HG03159 (cell line): ENCODE results near the gene TLE3.

Experiments used
- ATAC-seq: cut with Tn5 transposase; IDR thresholded peaks from one replicate; pipeline ENCODE4 v1.9.1; 2021; ENCODE audit warnings: mild to moderate bottlenecking, moderate library complexity; ENCODE audit not compliant: unreplicated experiment

TLE3 gene

GRCh38 chr15:70033529-70034140 lies 64.1 kb downstream of the TLE3 start:
- ATAC-seq = no peak

- ATAC-seq = no peak
Measured at GRCh38 chr15:70033109-70033508, 64.6 kb downstream of the TLE3 start.

GRCh38 chr15:70032509-70032908 lies 65.2 kb downstream of the TLE3 start:
- ATAC-seq = no peak

- no peak for ATAC-seq
Measured at GRCh38 chr15:70031713-70032112, 66.0 kb downstream of the TLE3 start.

GRCh38 chr15:70031261-70031660 lies 66.5 kb downstream of the TLE3 start:
- no peak for ATAC-seq

GRCh38 chr15:70030851-70031250 lies 66.9 kb downstream of the TLE3 start:
- no peak for ATAC-seq

GRCh38 chr15:70029297-70029701 lies 68.4 kb downstream of the TLE3 start:
- ATAC-seq = no peak

GRCh38 chr15:70027518-70027917 lies 70.2 kb downstream of the TLE3 start:
- no peak for ATAC-seq

GRCh38 chr15:70026991-70027390 lies 70.7 kb downstream of the TLE3 start:
- no peak for ATAC-seq

- no peak for ATAC-seq
Measured at GRCh38 chr15:70025413-70026296, 72.1 kb downstream of the TLE3 start.

- ATAC-seq = no peak
Measured at GRCh38 chr15:70024521-70024920, 73.2 kb downstream of the TLE3 start.

- ATAC-seq = no peak
Measured at GRCh38 chr15:70023769-70024491, 73.8 kb downstream of the TLE3 start.

- ATAC-seq = peak; percentile 71
Measured at GRCh38 chr15:70023064-70023768, 74.5 kb downstream of the TLE3 start.

- no peak for ATAC-seq
Measured at GRCh38 chr15:70020229-70020628, 77.5 kb downstream of the TLE3 start.

- ATAC-seq = no peak
Measured at GRCh38 chr15:70018646-70019600, 78.8 kb downstream of the TLE3 start.

GRCh38 chr15:70017801-70018200 lies 79.9 kb downstream of the TLE3 start:
- ATAC-seq = no peak

- no peak for ATAC-seq
Measured at GRCh38 chr15:70017025-70017424, 80.7 kb downstream of the TLE3 start.

- peak; percentile 28 for ATAC-seq
Measured at GRCh38 chr15:70016511-70016994, 81.2 kb downstream of the TLE3 start.

- ATAC-seq = peak; percentile 74
Measured at GRCh38 chr15:70014860-70015490, 82.7 kb downstream of the TLE3 start.
